SJSA1 (cell line): ENCODE data around the gene TET1. TPM values are rescaled to one million over a fixed set of nuclear protein-coding genes. Genes with fewer than 3 reads are reported as not detected.
A peak's percentile ranks its signal among the peaks of the same experiment; 100 is the strongest.
"Not testable (repeated sequence)": the region's sequence is repeated elsewhere in the genome, so short reads cannot be mapped to it uniquely, and the experiment has no call there.

Source experiments
- DNase-seq, 2 experiments: peaks; one replicate each; pipeline ENCODE4 v3.0.0-alpha.2; 2015 to 2020; ENCODE audit warnings: low spot score in 2 of 2, low read depth in 1 of 2
- H3K27ac ChIP-seq: fragments of 250-450 bp; sonication (Bioruptor Pico); 2 replicates; pipeline ENCODE4 v1.5.1; 2020; ENCODE audit warnings: mild to moderate bottlenecking, moderate library complexity
- H3K27me3 ChIP-seq: fragments of 250-450 bp; sonication (Bioruptor Pico); replicated peaks from 2 replicates; pipeline ENCODE4 v1.5.1; 2020; ENCODE audit warnings: mild to moderate bottlenecking, moderate library complexity
- H3K36me3 ChIP-seq: fragments of 250-450 bp; sonication (Bioruptor Pico); 2 replicates; pipeline ENCODE4 v1.5.1; 2020; ENCODE audit warnings: mild to moderate bottlenecking
- H3K4me1 ChIP-seq: fragments of 250-450 bp; sonication (Bioruptor Pico); replicated peaks from 2 replicates; pipeline ENCODE4 v1.6.1; 2021; ENCODE audit warnings: mild to moderate bottlenecking
- H3K4me3 ChIP-seq: fragments of 250-450 bp; sonication (Bioruptor Pico); 2 replicates; pipeline ENCODE4 v1.5.1; 2020; ENCODE audit warnings: mild to moderate bottlenecking
- H3K9me3 ChIP-seq: fragments of 250-450 bp; sonication (Bioruptor Pico); replicated peaks from 2 replicates; pipeline ENCODE4 v1.5.1; 2020; ENCODE audit warnings: mild to moderate bottlenecking
- total RNA-seq: library from RNA; depleted of rRNA; stranded (reverse); fragments of >200 nt; shearing (Covaris generic); gene quantifications from 2 replicates; pipeline ENCODE4 v1.2.3, GENCODE V29; 2014

TET1 gene
- total RNA-seq, 1 experiment from 2014 or later, result 4.4 TPM

- no peak overlapping the region for H3K27ac ChIP-seq
- no peaks in the 10 kb centered on the region for H3K27me3 ChIP-seq
- H3K36me3 ChIP-seq, result peaks cover 9% of the 10 kb centered on the region; the same call in 1 of the 2 replicates
- H3K4me1 ChIP-seq, result no peaks in the 10 kb centered on the region
- no peak for DNase-seq
- H3K4me3 ChIP-seq, result no peak overlapping the region
- H3K9me3 ChIP-seq, result no peaks in the 10 kb centered on the region
Observed at GRCh38 chr10:68578974-68579373, 18.8 kb downstream of the TET1 start.

DNA sequence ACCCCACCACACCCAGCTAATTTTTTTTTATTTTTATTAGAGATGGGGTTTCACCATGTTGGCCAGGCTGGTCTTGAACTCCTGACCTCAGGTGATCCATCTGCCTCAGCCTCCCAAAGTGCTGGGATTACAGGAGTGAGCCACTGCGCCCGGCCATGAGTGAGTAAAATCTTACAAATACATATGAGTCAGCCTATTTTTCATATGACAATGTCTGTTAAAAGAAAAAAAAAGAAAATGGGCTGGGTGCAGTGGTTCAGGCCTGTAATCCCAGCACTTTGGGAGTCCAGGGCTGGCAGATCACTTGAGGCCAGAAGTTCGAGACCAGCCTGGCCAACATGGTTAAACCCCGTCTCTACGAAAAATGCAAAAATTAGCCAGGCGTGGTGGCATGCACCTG, 24.1 kb downstream of the TET1 start:
- DNase-seq, H3K4me1 ChIP-seq, H3K36me3 ChIP-seq, H3K27me3 ChIP-seq, H3K9me3 ChIP-seq, H3K27ac ChIP-seq, H3K4me3 ChIP-seq: not testable (repeated sequence)

DNA sequence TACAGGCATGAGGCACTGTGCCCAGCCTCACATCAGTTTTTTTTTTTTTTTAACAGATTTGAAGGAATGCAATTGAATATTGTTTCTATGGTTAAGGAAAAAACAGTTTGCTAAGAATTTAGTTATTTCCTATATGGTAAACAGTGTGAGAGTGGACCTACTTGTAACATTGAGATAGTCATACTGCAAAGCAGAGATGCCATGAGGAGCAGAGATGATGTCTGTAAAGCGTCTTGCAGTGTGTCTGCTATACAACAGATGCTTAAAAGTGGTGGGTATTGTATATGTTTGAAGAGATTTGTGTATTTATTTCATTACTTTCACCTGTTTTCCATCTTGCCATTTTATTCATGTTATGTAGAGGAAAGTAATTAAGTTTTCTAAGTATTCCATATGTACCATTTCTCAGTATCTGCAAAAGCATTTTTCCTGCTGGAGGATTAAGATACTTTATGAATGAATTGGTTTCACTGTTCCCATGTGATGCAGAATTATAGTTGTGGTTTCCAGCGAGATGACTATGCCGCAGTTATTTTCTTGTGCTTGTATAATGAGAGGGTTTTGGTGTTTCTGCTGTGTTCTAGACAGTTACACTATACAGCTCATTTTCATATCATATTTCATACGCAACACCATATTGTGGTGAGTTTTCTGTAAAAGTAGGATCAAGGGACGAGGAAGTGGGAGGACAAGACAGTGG, 26.6 kb downstream of the TET1 start:
- no peak overlapping the region for H3K4me3 ChIP-seq
- DNase-seq, result no peak
- H3K27ac ChIP-seq, result no peak overlapping the region

GRCh38 chr10:68594405-68594804, 34.3 kb downstream of the TET1 start:
- DNase-seq, result peak; percentile 63 to 65
- Histone ChIP-seq H3K27me3 (no peaks in the 10 kb centered on the region), H3K27ac (peak overlapping the region; percentile 77), H3K9me3 (no peaks in the 10 kb centered on the region), H3K4me3 (no peak overlapping the region), H3K36me3 (no peaks in the 10 kb centered on the region), H3K4me1 (peaks cover 25% of the 10 kb centered on the region)

More for the DNA sequence above, 26.6 kb downstream of the TET1 start:
- Histone ChIP-seq H3K36me3 (peaks cover 3% of the 10 kb centered on the region), H3K27me3 (no peaks in the 10 kb centered on the region), H3K9me3 (no peaks in the 10 kb centered on the region), H3K4me1 (no peaks in the 10 kb centered on the region)

DNA sequence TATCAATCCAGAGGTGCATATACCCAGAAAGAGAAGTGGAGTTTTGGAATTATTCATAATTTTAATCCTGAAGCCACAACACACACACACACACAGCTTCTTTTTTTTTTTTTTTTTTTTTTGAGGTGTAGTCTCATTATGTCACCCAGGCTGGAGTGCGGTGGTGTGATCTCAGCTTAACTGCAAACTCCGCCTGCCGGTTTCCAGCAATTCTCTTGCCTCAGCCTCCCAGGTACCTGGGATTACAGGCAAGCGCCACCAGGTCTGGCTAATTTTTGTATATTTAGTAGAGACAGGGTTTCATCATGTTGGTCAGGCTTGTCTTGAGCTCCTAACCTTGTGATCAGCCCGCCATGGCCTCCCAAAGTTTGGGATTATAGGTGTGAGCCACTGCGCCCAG, 35.4 kb downstream of the TET1 start:
- Histone ChIP-seq H3K9me3 (no peaks in the 10 kb centered on the region), H3K27ac (no peak overlapping the region; the same call in 1 of the 2 replicates), H3K4me3 (no peak overlapping the region), H3K27me3 (no peaks in the 10 kb centered on the region), H3K4me1 (peaks cover 36% of the 10 kb centered on the region), H3K36me3 (no peaks in the 10 kb centered on the region)
- no peak for DNase-seq

DNA sequence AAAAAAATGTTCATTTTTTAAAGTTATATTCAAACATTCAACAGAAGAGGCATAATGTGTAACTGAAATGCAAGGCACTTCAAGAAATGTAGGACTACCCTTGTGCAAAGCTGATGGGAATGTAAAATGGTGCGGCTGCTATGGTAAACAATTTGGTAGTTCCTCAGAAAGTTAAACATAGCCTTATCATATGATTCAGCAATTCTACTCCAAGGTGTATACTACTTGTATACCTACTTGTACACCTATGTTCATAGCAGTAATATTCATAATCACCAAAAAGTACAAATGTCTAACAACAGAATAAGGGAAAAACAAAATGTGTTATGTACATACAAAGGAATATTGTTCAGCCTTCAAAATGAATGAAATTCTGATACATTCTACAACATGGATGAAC, 37.3 kb downstream of the TET1 start:
- Histone ChIP-seq H3K27me3 (no peaks in the 10 kb centered on the region), H3K9me3 (no peaks in the 10 kb centered on the region), H3K27ac (no peak overlapping the region), H3K36me3 (no peaks in the 10 kb centered on the region), H3K4me1 (peaks cover 53% of the 10 kb centered on the region), H3K4me3 (no peak overlapping the region)
- no peak for DNase-seq

DNA sequence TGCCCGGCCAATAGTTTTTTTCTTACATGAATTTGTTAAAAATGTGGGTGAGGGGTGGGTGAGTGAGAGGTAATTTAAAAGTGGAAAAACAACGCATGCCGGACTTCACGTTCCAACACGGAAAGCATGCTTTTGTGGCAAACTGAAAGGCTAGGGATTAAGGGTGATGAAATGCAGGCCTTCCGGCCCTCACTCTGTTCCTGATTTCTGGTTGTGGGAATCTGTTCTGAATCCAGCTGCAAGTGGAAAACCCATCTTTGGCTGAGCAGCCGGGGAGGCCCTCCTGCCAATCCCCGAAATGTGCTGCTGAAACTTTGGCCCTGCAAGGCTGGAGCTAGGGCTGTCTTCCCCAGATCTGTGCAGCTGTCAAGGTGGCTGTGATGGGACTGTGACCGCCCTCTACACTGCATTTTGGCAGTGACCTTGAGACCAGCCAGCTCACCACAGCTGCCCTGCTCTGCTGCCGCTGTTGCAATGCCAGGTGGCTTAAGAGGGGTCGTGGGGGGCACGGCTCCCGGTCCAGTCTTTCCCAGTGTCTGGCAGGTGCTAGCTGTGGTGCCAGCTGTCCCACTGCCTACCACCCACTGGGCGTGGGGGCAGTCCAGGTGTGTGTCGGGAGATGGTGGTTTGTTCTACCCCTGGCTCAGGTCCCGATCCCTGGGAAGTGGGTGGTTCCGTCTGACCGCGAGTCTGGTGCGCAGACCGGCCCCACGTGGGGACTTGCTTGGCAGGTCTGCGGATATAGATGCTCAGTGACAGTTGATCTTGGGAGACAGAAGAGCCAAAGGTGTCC, 39.0 kb downstream of the TET1 start:
- no peaks in the 10 kb centered on the region for H3K36me3 ChIP-seq
- peak overlapping the region; percentile 35; the same call in 1 of the 2 replicates for H3K4me3 ChIP-seq
- no peak overlapping the region for H3K27ac ChIP-seq
- peaks cover 52% of the 10 kb centered on the region for H3K4me1 ChIP-seq
- DNase-seq, result no peak
- H3K27me3 ChIP-seq, result no peaks in the 10 kb centered on the region
- H3K9me3 ChIP-seq, result no peaks in the 10 kb centered on the region

GRCh38 chr10:68599771-68600040, 39.6 kb downstream of the TET1 start:
- Histone ChIP-seq H3K27ac (0 out of 2 replicates have a peak overlapping the region, but pooled peaks have one; percentile 8), H3K4me1 (peaks cover 52% of the 10 kb centered on the region), H3K36me3 (no peaks in the 10 kb centered on the region), H3K4me3 (peak overlapping the region; percentile 35), H3K9me3 (no peaks in the 10 kb centered on the region), H3K27me3 (no peaks in the 10 kb centered on the region)
- no peak for DNase-seq

GRCh38 chr10:68600041-68600778, 40.1 kb downstream of the TET1 start:
- H3K36me3 ChIP-seq, result no peaks in the 10 kb centered on the region
- H3K9me3 ChIP-seq, result no peaks in the 10 kb centered on the region
- DNase-seq, result peak; percentile 76 to 80
- H3K4me1 ChIP-seq, result peaks cover 47% of the 10 kb centered on the region
- peak overlapping the region; percentile 35 for H3K4me3 ChIP-seq
- no peaks in the 10 kb centered on the region for H3K27me3 ChIP-seq
- H3K27ac ChIP-seq, result peak overlapping the region; percentile 8; the same call in 1 of the 2 replicates

DNA sequence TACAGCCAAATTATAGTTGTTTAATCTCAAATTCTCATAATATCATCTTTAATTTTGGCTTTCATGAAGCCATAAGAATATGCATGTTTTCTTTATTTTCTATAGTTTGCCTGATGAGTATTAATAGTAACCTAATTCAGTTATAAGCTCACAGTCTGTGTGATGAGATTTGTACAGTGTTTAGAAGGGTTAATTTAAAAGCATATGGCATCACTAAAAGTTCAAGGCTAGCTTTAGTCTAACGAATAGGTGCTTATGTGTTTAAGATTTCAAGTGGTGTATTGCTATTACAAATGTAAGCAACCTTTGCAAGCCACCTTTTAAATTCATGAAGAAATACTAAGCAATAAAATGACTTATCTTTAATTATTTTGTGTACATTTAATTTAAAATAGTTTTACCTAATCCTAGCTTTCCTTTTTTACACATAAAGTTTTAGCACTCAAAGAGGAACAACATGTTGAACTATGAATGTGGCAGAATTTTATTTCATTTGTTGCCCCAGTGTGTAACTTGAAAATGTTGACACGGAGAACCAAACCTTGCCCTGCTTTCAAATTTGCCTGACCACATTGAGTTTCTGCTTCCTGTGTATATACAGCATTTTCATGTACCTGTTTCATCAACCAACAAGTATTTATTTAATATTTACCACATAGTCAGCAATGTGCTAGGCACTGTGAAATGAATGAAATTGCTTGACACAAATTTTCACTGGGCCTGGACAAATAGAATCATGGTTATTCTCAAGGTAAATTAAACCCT, 41.5 kb downstream of the TET1 start:
- H3K4me3 ChIP-seq, result no peak overlapping the region
- H3K27me3 ChIP-seq, result no peaks in the 10 kb centered on the region
- H3K27ac ChIP-seq, result 0 out of 2 replicates have a peak overlapping the region, but pooled peaks have one; percentile 3
- H3K4me1 ChIP-seq, result peaks cover 54% of the 10 kb centered on the region
- no peak for DNase-seq
- H3K36me3 ChIP-seq, result no peaks in the 10 kb centered on the region
- no peaks in the 10 kb centered on the region for H3K9me3 ChIP-seq

DNA sequence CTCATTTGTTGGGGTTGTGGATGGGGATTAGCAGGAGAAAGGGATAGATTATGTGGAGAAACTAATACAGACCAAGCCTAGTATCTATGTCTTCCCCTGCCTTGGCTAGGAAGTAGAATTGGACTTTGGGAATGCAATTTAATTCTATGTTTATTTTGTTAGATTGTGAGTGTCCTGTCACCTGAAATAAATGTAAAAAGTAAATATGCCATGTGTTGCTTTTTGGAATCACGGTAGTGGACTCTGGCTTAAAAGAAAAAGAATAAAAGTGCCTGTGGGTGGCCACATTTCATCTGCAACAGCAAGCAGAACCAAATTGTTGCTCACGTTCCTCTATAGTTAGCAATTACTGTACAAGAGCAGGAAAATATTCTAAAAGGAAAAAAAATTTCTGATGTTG, 42.3 kb downstream of the TET1 start:
- peak in 1 of 2 experiments; percentile 44 for DNase-seq
- no peak overlapping the region for H3K4me3 ChIP-seq

DNA sequence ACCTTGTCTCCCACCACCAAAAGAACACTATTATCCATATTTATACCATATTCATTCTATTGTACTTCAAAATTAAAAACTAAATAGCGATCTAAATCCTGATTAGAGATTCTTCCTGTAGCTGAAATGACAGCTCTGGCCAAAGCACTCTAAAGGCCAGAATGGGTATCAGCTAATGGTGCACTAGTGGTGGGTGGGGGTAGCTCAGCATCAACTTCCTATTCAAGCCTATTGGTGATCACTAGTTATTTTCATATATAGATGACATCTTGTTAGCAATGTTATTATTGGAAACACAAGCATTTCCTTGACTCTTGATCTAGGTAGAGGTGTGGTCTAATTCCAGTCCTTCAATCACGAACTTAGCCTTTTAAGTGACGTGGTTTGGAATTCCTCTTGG, 43.6 kb downstream of the TET1 start:
- no peaks in the 10 kb centered on the region for H3K27me3 ChIP-seq
- H3K4me1 ChIP-seq, result peaks cover 54% of the 10 kb centered on the region
- H3K9me3 ChIP-seq, result no peaks in the 10 kb centered on the region
- no peak overlapping the region for H3K27ac ChIP-seq
- no peaks in the 10 kb centered on the region for H3K36me3 ChIP-seq
- no peak for DNase-seq
- no peak overlapping the region for H3K4me3 ChIP-seq

More for the DNA sequence above, 42.3 kb downstream of the TET1 start:
- no peaks in the 10 kb centered on the region for H3K36me3 ChIP-seq
- H3K9me3 ChIP-seq, result no peaks in the 10 kb centered on the region
- H3K27ac ChIP-seq, result peak overlapping the region; percentile 3; the same call in 1 of the 2 replicates
- H3K4me1 ChIP-seq, result peaks cover 54% of the 10 kb centered on the region
- H3K27me3 ChIP-seq, result no peaks in the 10 kb centered on the region

DNA sequence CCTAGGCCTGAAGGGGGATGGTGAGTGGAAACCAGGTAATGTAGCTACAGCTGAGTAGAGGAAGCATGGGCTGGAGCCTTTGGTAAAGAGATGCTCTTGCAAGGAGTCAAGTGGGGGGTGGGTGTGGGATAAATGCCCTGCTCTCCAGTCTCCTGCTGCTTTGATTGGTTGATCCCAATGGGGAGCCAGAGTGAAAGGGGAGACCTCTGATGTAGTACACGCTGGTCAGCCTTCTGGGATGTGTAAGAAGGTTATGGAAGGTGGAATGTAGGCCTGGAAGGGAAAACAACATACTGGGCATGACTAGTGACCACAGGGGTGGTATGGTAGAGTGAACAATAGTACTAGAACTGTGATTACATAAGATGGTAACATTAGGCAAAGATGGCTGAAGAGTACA, 44.3 kb downstream of the TET1 start:
- no peaks in the 10 kb centered on the region for H3K27me3 ChIP-seq
- no peak for DNase-seq
- no peak overlapping the region for H3K4me3 ChIP-seq
- no peaks in the 10 kb centered on the region for H3K36me3 ChIP-seq
- no peak overlapping the region for H3K27ac ChIP-seq
- peaks cover 50% of the 10 kb centered on the region for H3K4me1 ChIP-seq
- no peaks in the 10 kb centered on the region for H3K9me3 ChIP-seq
